Measurements from ENCODE around the gene MINDY4. TPM values are rescaled to one million over a fixed set of nuclear protein-coding genes. Genes with fewer than 3 reads are reported as not detected.
A peak's percentile ranks its signal among the peaks of the same experiment; 100 is the strongest.

The MINDY4 gene
- total RNA-seq, 2 donors from 2014 or later, result 7.5 to 8.6 TPM

- no peak for DNase-seq
- TF ChIP-seq, protein P1, sequence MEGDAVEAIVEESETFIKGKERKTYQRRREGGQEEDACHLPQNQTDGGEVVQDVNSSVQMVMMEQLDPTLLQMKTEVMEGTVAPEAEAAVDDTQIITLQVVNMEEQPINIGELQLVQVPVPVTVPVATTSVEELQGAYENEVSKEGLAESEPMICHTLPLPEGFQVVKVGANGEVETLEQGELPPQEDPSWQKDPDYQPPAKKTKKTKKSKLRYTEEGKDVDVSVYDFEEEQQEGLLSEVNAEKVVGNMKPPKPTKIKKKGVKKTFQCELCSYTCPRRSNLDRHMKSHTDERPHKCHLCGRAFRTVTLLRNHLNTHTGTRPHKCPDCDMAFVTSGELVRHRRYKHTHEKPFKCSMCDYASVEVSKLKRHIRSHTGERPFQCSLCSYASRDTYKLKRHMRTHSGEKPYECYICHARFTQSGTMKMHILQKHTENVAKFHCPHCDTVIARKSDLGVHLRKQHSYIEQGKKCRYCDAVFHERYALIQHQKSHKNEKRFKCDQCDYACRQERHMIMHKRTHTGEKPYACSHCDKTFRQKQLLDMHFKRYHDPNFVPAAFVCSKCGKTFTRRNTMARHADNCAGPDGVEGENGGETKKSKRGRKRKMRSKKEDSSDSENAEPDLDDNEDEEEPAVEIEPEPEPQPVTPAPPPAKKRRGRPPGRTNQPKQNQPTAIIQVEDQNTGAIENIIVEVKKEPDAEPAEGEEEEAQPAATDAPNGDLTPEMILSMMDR (IDR thresholded peaks at IDR 0.05), result no peak
- TF ChIP-seq POLR2A (IDR thresholded peaks at IDR 0.05), result no peak
- intact Hi-C loops (cut with DNase I), result no loop called here
- Histone ChIP-seq H3K36me3 (replicated peaks in 1 of 2; ENCODE audit: insufficient read depth in 1 of 2, low read depth in 2 of 2) (no peaks in the 10 kb centered on the region), H3K4me1 (peaks cover 16% of the 10 kb centered on the region), H3K27me3 (no peaks in the 10 kb centered on the region), H3K9me3 (no peaks in the 10 kb centered on the region), H3K4me3 (no peak overlapping the region), H3K27ac (peak overlapping the region in 3 of 4 donors; percentile 29 to 45 (median 35))
- WGBS, 2 donors, result 56 to 70% methylated on average over 1 of the region's 1 CpG
- ATAC-seq, result no peak
These were observed 25.1 kb downstream of the MINDY4 start for GRCh38 chr7:30796105-30796869.

DNA sequence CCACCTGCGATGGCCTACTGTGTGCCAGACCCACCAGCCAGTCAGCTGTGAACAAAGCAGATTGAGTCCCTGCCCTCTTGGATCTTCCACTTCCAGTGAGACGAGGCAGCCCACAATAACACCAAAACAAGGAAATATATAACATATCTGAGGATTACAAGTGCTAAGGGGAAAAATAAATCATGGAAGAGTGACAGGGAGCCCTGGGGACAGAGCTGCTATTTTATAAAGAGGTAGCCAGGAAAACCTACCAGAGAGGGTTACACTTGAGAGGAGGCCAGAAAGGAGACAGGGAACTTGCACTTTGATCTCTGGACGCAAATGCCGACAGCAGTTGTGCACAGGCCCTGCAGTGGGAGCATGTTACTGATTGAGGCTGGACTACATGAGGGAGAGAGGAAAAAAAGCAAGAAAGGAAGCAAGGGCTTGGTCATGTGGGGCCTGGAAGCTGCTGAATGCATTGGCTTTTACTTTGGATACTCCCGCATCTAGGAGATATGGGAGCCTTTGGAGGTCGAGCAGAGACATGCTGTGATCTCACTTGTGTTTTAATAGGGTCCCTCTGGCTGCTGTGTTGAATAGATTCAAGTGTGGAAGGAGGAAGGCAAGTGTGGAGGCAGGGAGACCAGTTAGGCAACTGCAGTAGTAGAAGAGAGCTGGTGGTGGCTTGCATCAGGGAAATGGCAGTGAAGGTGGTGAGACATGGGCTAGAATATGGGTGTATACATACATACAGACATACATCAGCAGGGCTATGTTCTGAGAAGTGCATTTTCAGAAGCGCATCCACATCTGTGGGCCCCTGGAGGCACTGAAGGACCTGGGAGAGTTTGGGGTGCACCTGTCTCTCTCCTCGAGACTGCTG, 26.2 kb downstream of the MINDY4 start:
- DNase-seq, result peak in 1 of 4 donors; percentile 27

GRCh38 chr7:30799206-30799975, 28.2 kb downstream of the MINDY4 start:
- DNase-seq, result peak in 2 of 4 donors; percentile 32 to 50
- H3K27me3 ChIP-seq, result no peaks in the 10 kb centered on the region
- intact Hi-C loops (cut with DNase I), result no loop called here
- H3K4me3 ChIP-seq, result no peak overlapping the region
- TF ChIP-seq, protein P1 (IDR thresholded peaks at IDR 0.05), result no peak
- TF ChIP-seq POLR2A (IDR thresholded peaks at IDR 0.05), result no peak
- WGBS, 2 donors, result 85 to 97% methylated on average over 2 of the region's 2 CpGs
- H3K27ac ChIP-seq, result no peak overlapping the region
- ATAC-seq, result no peak
- no peaks in the 10 kb centered on the region for H3K9me3 ChIP-seq
- H3K4me1 ChIP-seq, result peaks cover 16% of the 10 kb centered on the region
- H3K36me3 ChIP-seq (replicated peaks in 1 of 2; ENCODE audit: insufficient read depth in 1 of 2, low read depth in 2 of 2), result no peaks in the 10 kb centered on the region

More for the DNA sequence above, 26.2 kb downstream of the MINDY4 start:
- Histone ChIP-seq H3K27ac (peak overlapping the region in 2 of 4 donors; percentile 29 to 45), H3K4me3 (no peak overlapping the region), H3K9me3 (no peaks in the 10 kb centered on the region), H3K4me1 (peaks cover 16% of the 10 kb centered on the region), H3K36me3 (replicated peaks in 1 of 2; ENCODE audit: insufficient read depth in 1 of 2, low read depth in 2 of 2) (no peaks in the 10 kb centered on the region), H3K27me3 (no peaks in the 10 kb centered on the region)
- no peak for ATAC-seq
- intact Hi-C loops (cut with DNase I), result no loop called here
- 48 to 55% methylated on average over 7 to 8 of the region's 8 CpGs for WGBS, 2 donors
- no peak for TF ChIP-seq POLR2A (IDR thresholded peaks at IDR 0.05)
- TF ChIP-seq, protein P1 (IDR thresholded peaks at IDR 0.05), result no peak

DNA sequence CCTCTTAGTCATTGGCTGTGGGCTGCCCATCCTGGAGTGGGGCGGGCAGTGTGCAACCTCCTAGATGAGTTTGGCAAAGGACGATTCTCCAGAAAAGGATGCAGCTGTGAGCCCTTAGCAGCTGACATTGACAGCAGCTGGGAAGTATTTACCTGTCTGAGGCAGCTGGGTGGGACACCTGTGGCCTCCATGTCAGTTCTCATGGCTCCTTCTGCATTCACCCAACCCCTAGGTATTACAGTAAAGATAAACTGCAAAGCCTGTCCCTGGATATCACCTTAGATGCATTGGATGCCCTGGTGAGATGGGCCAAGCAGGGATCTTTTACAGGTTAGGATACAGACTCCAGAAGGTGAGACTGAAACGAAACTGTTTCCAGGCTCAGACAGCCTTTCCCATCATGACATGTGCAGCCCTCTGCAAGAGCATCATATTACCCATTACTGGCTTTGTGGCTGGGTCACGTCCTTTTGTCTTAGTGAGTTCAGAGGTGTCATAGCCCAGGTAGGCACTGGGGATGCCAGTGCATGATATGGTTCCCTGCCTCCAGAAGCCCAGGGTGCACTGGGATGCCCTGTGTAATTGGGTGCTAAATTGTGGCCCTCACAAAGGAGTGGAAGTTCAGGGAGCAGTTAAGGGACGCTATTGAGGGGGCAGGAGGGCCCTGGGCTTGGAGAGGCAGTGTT, 28.9 kb downstream of the MINDY4 start:
- no peak for ATAC-seq

More for the DNA sequence above, 28.9 kb downstream of the MINDY4 start:
- H3K27me3 ChIP-seq, result no peaks in the 10 kb centered on the region
- no peaks in the 10 kb centered on the region for H3K36me3 ChIP-seq (replicated peaks in 1 of 2; ENCODE audit: insufficient read depth in 1 of 2, low read depth in 2 of 2)
- intact Hi-C loops (cut with DNase I), result loop anchor here (5.0 kb wide), 1 partner anchor 177 kb away; no protein-coding TSS in a partner anchor
- H3K27ac ChIP-seq, result no peak overlapping the region
- WGBS, 2 donors, result 74 to 79% methylated on average over 4 to 5 of the region's 5 CpGs
- TF ChIP-seq, protein P1 (IDR thresholded peaks at IDR 0.05), result no peak
- TF ChIP-seq POLR2A (IDR thresholded peaks at IDR 0.05), result no peak
- H3K4me1 ChIP-seq, result peaks cover 16% of the 10 kb centered on the region
- no peak overlapping the region for H3K4me3 ChIP-seq
- no peaks in the 10 kb centered on the region for H3K9me3 ChIP-seq
- DNase-seq, result no peak
